HG03469 (cell line): Measurements from ENCODE around the gene CTSS.
"Not testable (repeated sequence)": the region's sequence is repeated elsewhere in the genome, so short reads cannot be mapped to it uniquely, and the experiment has no call there.

Experiments used
- ATAC-seq: cut with Tn5 transposase; IDR thresholded peaks from one replicate; pipeline ENCODE4 v1.9.1; 2021; ENCODE audit warnings: mild to moderate bottlenecking, moderate library complexity, moderate number of reproducible peaks; ENCODE audit not compliant: unreplicated experiment

CTSS gene

GRCh38 chr1:150765296-150765976 lies at the start of gene CTSS:
Gene CTSS (minus strand): TSS chr1:150765778. CDS start chr1:150764763, 1,015 bp downstream.
- ATAC-seq: peak; percentile 79

- no peak for ATAC-seq
Observed at GRCh38 chr1:150813028-150813707, 47.6 kb upstream of the CTSS start.

- ATAC-seq: no peak
Observed at GRCh38 chr1:150810958-150811659, 45.5 kb upstream of the CTSS start.

- ATAC-seq: no peak
Observed at GRCh38 chr1:150809651-150810050, 44.1 kb upstream of the CTSS start.

- no peak for ATAC-seq
Observed at GRCh38 chr1:150808846-150809245, 43.3 kb upstream of the CTSS start.

GRCh38 chr1:150808121-150808520 lies 42.5 kb upstream of the CTSS start, which contains the start of gene CTSK:
Gene CTSK (minus strand): TSS chr1:150808260. CDS start chr1:150806805, 1,455 bp downstream.
- no peak for ATAC-seq

GRCh38 chr1:150807249-150808023 lies 41.9 kb upstream of the CTSS start:
- ATAC-seq: no peak

- ATAC-seq: no peak
Observed at GRCh38 chr1:150805899-150806298, 40.3 kb upstream of the CTSS start.

- no peak for ATAC-seq
Observed at GRCh38 chr1:150804671-150805070, 39.1 kb upstream of the CTSS start.

- no peak for ATAC-seq
Observed at GRCh38 chr1:150799089-150799488, 33.5 kb upstream of the CTSS start.

- ATAC-seq: no peak
Observed at GRCh38 chr1:150798525-150798924, 32.9 kb upstream of the CTSS start.

GRCh38 chr1:150796374-150796773 lies 30.8 kb upstream of the CTSS start:
- no peak for ATAC-seq

GRCh38 chr1:150793778-150794177 lies 28.2 kb upstream of the CTSS start:
- ATAC-seq: not testable (repeated sequence)

GRCh38 chr1:150793221-150793620 lies 27.6 kb upstream of the CTSS start:
- ATAC-seq: no peak

GRCh38 chr1:150791585-150791984 lies 26.0 kb upstream of the CTSS start:
- no peak for ATAC-seq

- ATAC-seq: no peak
Observed at GRCh38 chr1:150789396-150789795, 23.8 kb upstream of the CTSS start.

GRCh38 chr1:150788946-150789345 lies 23.4 kb upstream of the CTSS start:
- no peak for ATAC-seq

GRCh38 chr1:150787455-150787854 lies 21.9 kb upstream of the CTSS start:
- no peak for ATAC-seq

- no peak for ATAC-seq
Observed at GRCh38 chr1:150780510-150780909, 14.9 kb upstream of the CTSS start.

- no peak for ATAC-seq
Observed at GRCh38 chr1:150778409-150778808, 12.8 kb upstream of the CTSS start.

- no peak for ATAC-seq
Observed at GRCh38 chr1:150777544-150777943, 12.0 kb upstream of the CTSS start.
